HG02759 (cell line): ENCODE measurements around the gene SLC11A2.

Experiments used
- ATAC-seq: cut with Tn5 transposase; IDR thresholded peaks from one replicate; pipeline ENCODE4 v1.9.1; 2021; ENCODE audit warnings: mild to moderate bottlenecking, moderate library complexity; ENCODE audit not compliant: unreplicated experiment

SLC11A2 gene

GRCh38 chr12:51025836-51026638 is at the start of gene SLC11A2:
SLC11A2 (minus strand) TSS chr12:51026384; CDS start chr12:51010728, 15,656 bp downstream.
- peak; percentile 92 for ATAC-seq

DNA sequence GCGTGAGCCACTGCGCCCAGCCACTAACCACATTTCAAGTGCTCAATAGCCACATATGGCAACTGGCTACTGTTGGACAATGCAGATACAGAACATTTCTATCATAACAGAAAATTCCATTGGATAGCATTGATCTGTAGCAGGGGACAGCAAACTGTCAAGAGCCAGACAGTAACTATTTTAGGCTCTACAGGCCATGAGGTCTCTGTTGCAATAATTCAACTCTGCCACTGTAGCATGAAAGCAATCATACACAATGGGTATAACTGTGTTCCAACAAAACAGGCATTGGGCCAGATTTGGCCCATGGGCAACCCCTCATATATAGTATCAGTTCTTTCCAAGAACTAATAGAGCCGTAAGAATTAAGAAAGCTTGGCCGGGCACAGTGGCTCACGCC is 49.2 kb upstream of the SLC11A2 start:
- no peak for ATAC-seq

DNA sequence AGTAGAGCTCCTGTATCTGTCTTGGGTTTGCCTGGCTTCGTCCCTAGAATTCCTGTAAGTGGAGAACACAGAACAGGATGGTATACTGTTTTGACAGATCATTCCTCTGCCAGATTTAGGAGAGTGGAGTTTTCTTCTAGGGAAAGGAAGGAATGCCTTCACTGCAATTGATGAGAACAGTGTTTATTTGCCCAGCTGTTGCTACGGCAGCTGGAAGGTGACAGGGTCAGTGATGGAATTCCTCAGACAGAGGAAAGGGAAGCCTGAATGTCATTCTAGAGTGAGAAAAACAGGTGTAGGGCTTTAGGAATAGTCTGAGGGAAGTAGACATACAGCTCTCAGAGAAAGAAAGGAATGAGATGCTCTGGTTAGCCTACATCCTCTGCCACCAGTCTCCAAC is 45.5 kb upstream of the SLC11A2 start:
- ATAC-seq: no peak

GRCh38 chr12:51070004-51070403 is 43.8 kb upstream of the SLC11A2 start:
- no peak for ATAC-seq

DNA sequence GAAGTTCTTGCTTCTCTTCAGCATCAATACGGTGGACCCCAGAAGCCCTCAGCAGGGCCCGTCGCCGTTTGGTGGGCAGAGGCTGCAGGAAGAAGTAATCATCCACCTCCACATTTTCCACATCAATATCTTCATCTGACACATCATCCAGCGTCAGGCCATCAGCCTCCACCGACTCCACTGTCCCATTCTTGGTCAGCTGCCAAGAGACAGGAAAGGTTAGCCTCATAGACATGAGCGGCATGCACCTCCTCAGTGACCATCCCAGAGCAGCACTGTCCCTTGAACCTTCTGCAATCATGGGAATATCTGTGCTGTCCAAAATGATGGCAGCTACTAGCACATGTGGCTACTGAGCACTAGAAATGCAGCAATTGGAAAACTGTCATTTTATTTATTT is 41.6 kb upstream of the SLC11A2 start:
- ATAC-seq: no peak

GRCh38 chr12:51067229-51067628 is 41.0 kb upstream of the SLC11A2 start:
- ATAC-seq: no peak

- ATAC-seq: no peak
Observed at GRCh38 chr12:51065530-51065929, 39.3 kb upstream of the SLC11A2 start.

DNA sequence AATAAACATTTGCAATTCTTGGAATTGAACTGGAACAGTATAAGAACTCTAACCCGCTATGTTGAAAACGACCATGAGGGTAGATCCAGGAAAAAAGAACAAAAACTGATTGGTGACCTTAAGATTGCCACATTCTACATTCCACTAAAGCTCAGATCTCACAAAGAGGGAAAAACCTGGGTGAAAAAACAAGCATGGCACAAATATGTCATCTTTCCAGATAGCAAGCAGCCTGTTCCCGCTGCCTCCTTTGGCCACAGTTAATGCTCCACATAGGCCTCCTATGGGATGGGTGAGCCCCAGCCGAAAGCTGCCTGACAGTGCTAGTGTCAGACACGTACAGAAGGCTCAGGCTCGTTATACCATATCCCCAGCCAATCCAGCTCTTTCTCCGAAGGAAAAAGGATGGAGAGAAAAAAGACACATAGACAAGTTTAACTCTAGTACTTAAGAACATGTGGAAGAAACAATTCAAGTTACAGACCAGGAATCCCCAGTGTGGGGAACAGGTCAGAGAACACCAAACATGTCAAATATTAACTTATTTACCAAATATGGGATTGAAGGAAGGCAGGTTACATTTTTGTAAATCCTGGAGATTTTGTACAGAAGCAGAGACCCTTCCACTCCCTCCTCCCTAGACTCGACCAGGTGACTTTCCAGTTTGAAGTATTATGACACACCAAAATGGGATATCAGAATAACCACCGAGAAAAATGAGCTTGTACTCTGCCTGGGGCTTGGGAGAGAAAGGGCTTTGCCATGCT is 36.6 kb upstream of the SLC11A2 start:
- no peak for ATAC-seq

- ATAC-seq: no peak
Observed at GRCh38 chr12:51059086-51059485, 32.9 kb upstream of the SLC11A2 start.

DNA sequence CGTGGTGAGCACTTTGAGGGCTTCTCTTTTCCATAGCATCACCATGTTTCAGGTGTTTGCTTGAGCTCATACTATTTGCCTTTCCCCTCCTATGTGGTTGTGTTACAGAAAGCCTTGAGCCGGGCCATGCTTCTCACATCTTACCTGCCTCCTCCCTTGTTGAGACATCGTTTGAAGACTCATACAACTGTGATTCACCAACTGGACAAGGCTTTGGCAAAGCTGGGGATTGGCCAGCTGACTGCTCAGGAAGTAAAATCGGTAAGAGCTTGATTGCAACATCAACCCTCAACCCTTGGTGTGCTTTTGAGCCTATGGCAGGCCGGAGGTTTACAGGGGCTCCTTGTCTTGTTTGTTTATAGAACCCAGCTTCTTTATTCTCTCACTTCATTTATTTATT is 30.1 kb upstream of the SLC11A2 start:
- no peak for ATAC-seq

DNA sequence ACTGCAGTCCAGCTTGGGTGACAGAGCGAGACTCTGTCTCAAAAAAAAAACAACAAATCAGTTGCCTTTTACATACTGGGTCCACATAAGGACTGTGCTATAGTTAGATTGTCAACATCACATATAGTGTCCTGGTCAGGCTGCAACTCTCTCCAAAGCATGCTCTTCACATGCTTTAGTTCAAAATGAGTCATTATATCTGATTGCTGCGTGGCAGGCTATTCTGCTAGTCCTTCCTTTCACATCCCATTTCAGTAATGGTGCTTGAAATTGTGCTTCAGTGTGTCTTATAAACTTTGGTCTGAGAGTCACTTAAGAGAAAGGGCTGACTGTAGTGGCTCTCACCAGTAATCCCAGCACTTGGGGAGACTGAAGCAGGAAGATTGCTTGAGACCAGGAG is 28.9 kb upstream of the SLC11A2 start:
- ATAC-seq: no peak

DNA sequence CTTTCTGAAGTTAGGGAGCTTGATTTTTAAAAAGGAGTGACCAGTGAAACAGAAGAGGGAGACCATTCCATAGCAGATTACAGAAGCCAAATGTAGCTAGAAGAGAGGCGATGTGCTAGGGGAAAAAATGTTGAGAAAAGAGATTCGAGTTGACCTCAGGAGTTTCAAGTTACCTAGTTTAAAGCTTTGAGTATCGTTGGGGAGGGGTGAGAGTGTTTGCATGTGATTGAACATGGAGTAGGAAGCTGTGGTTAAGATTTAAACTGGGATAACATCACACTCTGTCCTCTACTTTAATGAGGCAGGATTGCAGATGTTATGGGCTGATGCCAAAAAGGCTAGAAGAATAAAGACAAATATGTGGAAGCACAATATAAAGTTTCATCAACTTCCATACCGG is 25.6 kb upstream of the SLC11A2 start:
- ATAC-seq: no peak

- ATAC-seq: no peak
Observed at GRCh38 chr12:51049525-51049924, 23.3 kb upstream of the SLC11A2 start.

- no peak for ATAC-seq
Observed at GRCh38 chr12:51048661-51049251, 22.6 kb upstream of the SLC11A2 start.

DNA sequence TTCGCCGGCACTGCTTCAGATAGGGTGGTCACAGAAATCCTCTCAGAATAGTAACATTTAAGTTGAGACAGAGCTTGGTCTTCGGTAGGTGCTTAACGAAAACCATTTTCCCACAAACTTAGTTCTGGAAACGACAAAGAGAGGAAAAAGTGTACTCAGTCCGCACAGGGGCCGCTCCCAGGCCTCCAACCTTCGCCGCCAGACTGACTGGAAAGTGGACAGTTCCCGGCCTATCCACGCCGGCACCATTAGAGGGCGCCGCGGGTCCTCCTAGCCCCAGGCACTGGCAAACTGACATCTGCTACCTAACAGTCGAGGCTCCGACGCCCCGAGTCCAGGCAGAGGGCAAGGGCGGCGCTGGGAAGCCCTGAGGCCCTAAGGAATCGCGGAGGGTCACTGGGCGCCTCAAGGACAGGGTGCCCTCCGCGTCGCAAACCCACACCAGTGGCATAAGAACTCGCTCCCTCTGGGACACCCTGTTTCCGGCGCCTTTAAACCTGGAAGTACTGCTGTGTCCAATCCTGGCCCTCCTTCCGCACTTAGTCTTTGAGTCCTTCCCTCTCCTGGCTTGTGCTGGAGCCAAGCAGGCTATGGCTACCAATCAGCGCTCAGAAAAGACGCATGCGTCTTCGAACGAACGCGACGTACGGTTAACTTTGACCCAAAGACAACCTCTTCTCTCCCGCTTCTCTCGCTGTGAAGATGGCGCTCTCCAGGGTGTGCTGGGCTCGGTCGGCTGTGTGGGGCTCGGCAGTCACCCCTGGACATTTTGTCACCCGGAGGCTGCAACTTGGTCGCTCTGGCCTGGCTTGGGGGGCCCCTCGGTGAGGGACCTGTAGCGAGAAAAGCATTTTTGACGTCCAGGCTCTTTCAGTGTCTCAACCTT is 21.7 kb upstream of the SLC11A2 start, which contains the start of gene LETMD1:
Gene LETMD1 (plus strand): TSS at position 673 of the 886 bp plus-strand sequence. CDS start 30 bp downstream, at position 703.
- ATAC-seq: peak; percentile 97

GRCh38 chr12:51036279-51036678 is 10.1 kb upstream of the SLC11A2 start:
- ATAC-seq: no peak

DNA sequence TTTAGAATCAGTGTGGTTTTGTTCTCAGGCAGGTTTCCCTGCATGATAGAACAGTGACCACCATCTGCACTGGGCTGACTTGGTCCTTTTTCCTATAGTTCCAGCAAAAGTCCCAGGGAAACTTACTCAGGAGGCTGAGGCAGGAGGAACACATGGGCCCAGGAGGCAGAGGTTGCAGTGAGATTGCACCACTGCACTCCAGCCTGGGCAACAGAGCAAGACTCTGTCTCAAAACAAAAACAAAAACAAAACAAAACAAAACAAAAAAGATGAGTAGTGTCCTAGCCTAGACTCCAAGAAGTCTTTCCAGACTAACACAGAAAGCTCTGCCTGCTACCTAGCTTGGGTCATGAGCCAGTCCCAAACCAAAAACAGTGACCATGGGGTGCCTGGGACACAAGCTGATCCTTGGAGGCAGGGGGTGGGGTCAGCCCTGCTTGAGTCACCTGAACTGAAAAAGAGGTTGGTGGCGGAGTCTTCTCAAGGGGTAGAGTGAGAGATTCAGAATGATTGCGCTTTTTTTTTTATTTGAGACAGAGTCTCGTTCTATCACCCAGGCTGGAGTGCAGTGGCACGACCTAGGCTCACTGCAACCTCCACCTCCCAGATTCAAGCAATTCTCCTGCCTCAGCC is 7.4 kb upstream of the SLC11A2 start:
- no peak for ATAC-seq

GRCh38 chr12:51033048-51033447 is 6.9 kb upstream of the SLC11A2 start:
- ATAC-seq: no peak

DNA sequence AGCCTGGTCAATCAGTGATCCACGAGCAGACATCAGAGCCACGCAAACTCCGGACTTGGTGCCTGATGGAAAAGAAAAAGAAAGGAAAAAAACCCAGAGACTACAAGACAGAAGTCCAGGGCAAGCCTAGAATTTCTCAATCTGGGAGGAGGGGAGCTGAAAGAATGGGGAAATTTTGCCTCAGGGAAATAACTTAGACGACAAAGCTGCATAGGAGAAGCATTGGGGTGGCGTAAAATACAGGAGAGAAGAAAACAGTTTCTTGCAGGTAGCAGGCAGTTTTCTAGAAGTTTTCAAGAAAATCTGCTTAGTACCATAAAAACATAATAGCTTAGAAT is 2.6 kb upstream of the SLC11A2 start:
- no peak for ATAC-seq

GRCh38 chr12:51028126-51028812 is 2.1 kb upstream of the SLC11A2 start:
- no peak for ATAC-seq
